ENCODE measurements around the gene OR11G2. TPM values are rescaled to one million over a fixed set of nuclear protein-coding genes. Genes with fewer than 3 reads are reported as not detected.

OR11G2 gene
- total RNA-seq, 4 donors from 2014 or later, result not detected

Small RNA genes within 50 kb of the gene (small RNA-seq; reads per million reads assigned to genes)
- gene GTF2IP22, result 0 reads per million in 4 donors

Other genes with a start within 250 kb of the OR11G2 start
- not detected for gene OR4K15, start 215.3 kb upstream of the OR11G2 start, total RNA-seq
- gene OR4Q2, start 188.7 kb upstream of the OR11G2 start, total RNA-seq, result not detected
- gene OR4K14, start 171.6 kb upstream of the OR11G2 start, total RNA-seq, result not detected
- not detected for gene OR4K13, start 154.9 kb upstream of the OR11G2 start, total RNA-seq
- gene OR4L1, start 130.9 kb upstream of the OR11G2 start, total RNA-seq, result not detected
- gene OR4K17, start 80.2 kb upstream of the OR11G2 start, total RNA-seq, result not detected
- gene OR4N5, start 52.1 kb upstream of the OR11G2 start, total RNA-seq, result not detected
- gene OR11H6, start 32.8 kb downstream of the OR11G2 start, total RNA-seq, result not detected
- not detected for gene OR11H7, start 38.1 kb downstream of the OR11G2 start, total RNA-seq
- gene OR11H4, start 48.4 kb downstream of the OR11G2 start, total RNA-seq, result not detected
- gene TTC5, start 115.1 kb downstream of the OR11G2 start, total RNA-seq, result 10 to 100 TPM in 2 of 4 donors, 1 to 10 TPM in 2; 5.6 to 14.9 (median 9.7) TPM
- 10 to 100 TPM; 11.9 to 38.3 (median 23.9) TPM for gene CCNB1IP1, start 142.4 kb downstream of the OR11G2 start, total RNA-seq
- 10 to 100 TPM in 2 of 4 donors, 1 to 10 TPM in 2; 4.4 to 96.5 (median 9.1) TPM for gene PARP2, start 152.7 kb downstream of the OR11G2 start, total RNA-seq
- gene TEP1, start 222.6 kb downstream of the OR11G2 start, total RNA-seq, result 100 to 1,000 TPM in 1 of 4 donors, 10 to 100 TPM in 3; 72.2 to 216 (median 79.9) TPM
- under 1 TPM in 2 of 4 donors, not detected in 2; 0.16 to 0.27 TPM for gene KLHL33, start 245.3 kb downstream of the OR11G2 start, total RNA-seq

Data from transverse colon (tissue), 4 donors.